ENCODE data around the gene CELF5.

Gene CELF5

DNA sequence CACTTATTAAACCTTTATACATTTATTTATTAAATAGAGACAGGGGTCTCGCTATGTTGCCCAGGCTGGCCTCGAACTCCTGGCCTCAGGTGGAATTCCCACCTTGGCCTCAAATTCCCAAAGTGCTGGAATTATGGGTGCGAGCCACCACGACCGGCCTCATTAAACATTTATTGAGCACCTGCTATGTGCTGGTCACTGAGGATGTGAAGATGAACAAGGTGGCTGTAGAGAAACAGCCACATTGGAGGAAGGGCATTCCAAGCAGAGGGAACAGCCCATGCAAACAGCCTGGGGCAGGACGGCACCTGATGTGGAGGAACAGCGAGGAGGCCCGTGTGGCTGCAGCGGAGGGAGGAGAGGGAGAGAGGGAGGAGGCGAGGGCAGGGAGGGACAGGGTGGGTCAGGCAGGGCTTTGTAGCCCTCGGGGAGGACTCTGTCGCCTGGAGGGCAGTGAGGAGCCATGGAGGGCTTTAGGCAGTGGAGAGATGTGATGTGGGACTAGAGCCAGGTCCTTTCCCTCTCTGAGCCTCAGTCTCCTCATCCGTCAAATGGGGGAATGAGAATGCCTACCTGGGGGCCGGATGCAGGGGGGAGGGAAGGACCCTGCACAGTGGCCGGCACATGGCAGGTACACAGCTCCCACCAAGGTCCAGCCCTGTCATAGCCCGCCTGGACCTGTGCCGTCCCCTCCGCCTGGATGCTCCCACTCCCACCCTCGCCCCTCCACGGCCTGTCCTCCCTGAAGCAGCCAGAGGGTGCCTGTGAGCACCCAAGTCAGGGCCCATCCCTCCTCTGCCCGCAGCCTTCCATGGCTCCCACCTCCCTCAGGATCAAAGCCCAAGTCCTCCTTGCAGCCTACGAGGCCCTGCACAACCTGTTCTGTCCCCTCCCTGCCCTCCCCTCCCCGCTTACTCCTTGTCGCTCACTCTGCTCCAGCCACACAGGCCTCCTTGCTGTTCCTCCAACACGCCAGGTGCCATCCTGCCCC lies 120.4 kb downstream of the CELF5 start:
- no peak for DNase-seq (ENCODE audit: low read depth)

- no peak for DNase-seq (ENCODE audit: low read depth)
These were observed 121.5 kb downstream of the CELF5 start for GRCh38 chr19:3345850-3346460.
